ENCODE results near the gene RASGRP4. TPM values are rescaled to one million over a fixed set of nuclear protein-coding genes. Genes with fewer than 3 reads are reported as not detected.

Gene RASGRP4
- polyA plus RNA-seq, 3 donors, result 30.2 to 141 (median 50.3) TPM

GRCh38 chr19:38443458-38443999 lies 17.5 kb upstream of the RASGRP4 start:
- Histone ChIP-seq H4K20me1 (ENCODE audit: insufficient read depth, low read length) (no peaks in the 10 kb centered on the region), H3K79me2 (ENCODE audit: insufficient read depth, low read length) (no peaks in the 10 kb centered on the region), H3K27ac (ENCODE audit: low read depth in 1 of 2, low read length in 2 of 2) (no peak overlapping the region), H3K9ac (ENCODE audit: insufficient read depth, low read length, poor library complexity, severe bottlenecking) (no peak overlapping the region), H3K4me2 (replicated peaks; ENCODE audit: extremely low read depth, low read length, poor library complexity, severe bottlenecking) (no peak overlapping the region), H3K4me3 (replicated peaks in 1 of 3; ENCODE audit: low read depth in 2 of 3, low read length in 3 of 3) (no peak overlapping the region), H3K9me3 (replicated peaks in 1 of 2; ENCODE audit: control insufficient read depth in 1 of 2, insufficient read depth in 1 of 2, low read length in 2 of 2) (no peaks in the 10 kb centered on the region), H3K27me3 (ENCODE audit: control insufficient read depth in 2 of 2, insufficient read depth in 2 of 2, low read length in 2 of 2) (no peaks in the 10 kb centered on the region), H3K36me3 (replicated peaks in 1 of 2; ENCODE audit: control insufficient read depth in 1 of 2, insufficient read depth in 2 of 2, low read length in 2 of 2) (no peaks in the 10 kb centered on the region), H2AFZ (ENCODE audit: insufficient read depth, low read depth, low read length, poor library complexity, severe bottlenecking) (no peak overlapping the region), H3K4me1 (ENCODE audit: control insufficient read depth in 1 of 2, insufficient read depth in 2 of 2, low read length in 2 of 2) (no peaks in the 10 kb centered on the region)
- H3K9me3 Mint-ChIP-seq, result peaks cover 0 to 3% (median 0%) of the 10 kb centered on the region in 7 donors
- H3K27ac Mint-ChIP-seq, result no peak overlapping the region
- peaks cover 3% of the 10 kb centered on the region for H3K4me1 Mint-ChIP-seq
- no peak for DNase-seq
- H3K27me3 Mint-ChIP-seq (ENCODE audit: low read depth in 3 of 3), result peaks cover 4 to 8% (median 5%) of the 10 kb centered on the region in 3 donors
- H3K4me3 Mint-ChIP-seq, result no peak overlapping the region
- 90% methylated on average over 6 of the region's 15 CpGs for WGBS (ENCODE audit: insufficient coverage)
- no peak for TF ChIP-seq CTCF (IDR thresholded peaks at IDR 0.05)
- intact Hi-C loops (cut with micrococcal nuclease), result no loop called here
- H3K36me3 Mint-ChIP-seq, result no peaks in the 10 kb centered on the region

- no peak overlapping the region for H3K4me3 ChIP-seq (replicated peaks in 1 of 3; ENCODE audit: low read depth in 2 of 3, low read length in 3 of 3)
- H4K20me1 ChIP-seq (ENCODE audit: insufficient read depth, low read length), result no peaks in the 10 kb centered on the region
- no peaks in the 10 kb centered on the region for H3K79me2 ChIP-seq (ENCODE audit: insufficient read depth, low read length)
- H3K27me3 ChIP-seq (ENCODE audit: control insufficient read depth in 2 of 2, insufficient read depth in 2 of 2, low read length in 2 of 2), result no peaks in the 10 kb centered on the region
- H3K36me3 ChIP-seq (replicated peaks in 1 of 2; ENCODE audit: control insufficient read depth in 1 of 2, insufficient read depth in 2 of 2, low read length in 2 of 2), result no peaks in the 10 kb centered on the region
- no peaks in the 10 kb centered on the region for H3K9me3 ChIP-seq (replicated peaks in 1 of 2; ENCODE audit: control insufficient read depth in 1 of 2, insufficient read depth in 1 of 2, low read length in 2 of 2)
- no peak overlapping the region for H2AFZ ChIP-seq (ENCODE audit: insufficient read depth, low read depth, low read length, poor library complexity, severe bottlenecking)
- TF ChIP-seq CTCF (IDR thresholded peaks at IDR 0.05), result no peak
- no peaks in the 10 kb centered on the region for H3K4me1 ChIP-seq (ENCODE audit: control insufficient read depth in 1 of 2, insufficient read depth in 2 of 2, low read length in 2 of 2)
- Mint-ChIP-seq H3K4me1 (peaks cover 3% of the 10 kb centered on the region), H3K36me3 (no peaks in the 10 kb centered on the region), H3K27ac (no peak overlapping the region), H3K4me3 (no peak overlapping the region), H3K27me3 (ENCODE audit: low read depth in 3 of 3) (peaks cover 3 to 8% (median 5%) of the 10 kb centered on the region in 3 donors), H3K9me3 (peaks cover 0 to 3% (median 0%) of the 10 kb centered on the region in 7 donors)
- intact Hi-C loops (cut with micrococcal nuclease), result no loop called here
- no peak for DNase-seq
- WGBS (ENCODE audit: insufficient coverage), result 98% methylated on average over 6 of the region's 9 CpGs
- H3K9ac ChIP-seq (ENCODE audit: insufficient read depth, low read length, poor library complexity, severe bottlenecking), result no peak overlapping the region
- H3K27ac ChIP-seq (ENCODE audit: low read depth in 1 of 2, low read length in 2 of 2), result no peak overlapping the region
- H3K4me2 ChIP-seq (replicated peaks; ENCODE audit: extremely low read depth, low read length, poor library complexity, severe bottlenecking), result no peak overlapping the region
Measured at GRCh38 chr19:38442736-38443135, 16.7 kb upstream of the RASGRP4 start.

All from CD14-positive monocyte (primary cell).